22Rv1 (cell line): Measurements from ENCODE around the gene MRS2.
"Not testable (repeated sequence)": the region's sequence is repeated elsewhere in the genome, so short reads cannot be mapped to it uniquely, and the experiment has no call there.

Experiments
- H3K27ac ChIP-seq: fragments of 450-650 bp; 2 replicates; pipeline ENCODE4 v1.5.1; 2017
- ZFX ChIP-seq: fragments of 450-650 bp; IDR thresholded peaks from 2 replicates; pipeline ENCODE4 v1.6.1; 2017; ENCODE audit warnings: antibody characterized with exemption, borderline replicate concordance
- TF ChIP-seq, protein P1 (sequence below): fragments of 450-650 bp; IDR thresholded peaks from 2 replicates; pipeline ENCODE4 v1.5.1; 2017; ENCODE audit warnings: mild to moderate bottlenecking

Gene MRS2

DNA sequence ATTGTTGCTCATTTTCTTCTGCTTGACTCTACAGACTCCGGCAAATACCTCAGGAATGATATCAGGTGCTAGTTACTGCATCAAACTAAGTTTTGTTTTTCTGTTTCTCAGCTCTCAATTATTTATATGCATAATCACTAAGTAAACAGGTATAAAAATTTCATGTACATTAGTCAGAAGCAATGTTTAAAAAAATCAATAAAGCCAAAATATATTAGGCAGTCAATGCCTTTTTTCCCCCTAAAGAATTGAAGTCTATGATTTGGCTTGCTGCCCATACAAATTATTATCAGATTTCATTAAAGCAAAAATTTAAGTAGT is 20.6 kb upstream of the MRS2 start:
- no peak overlapping the region; the same call in 1 of the 2 replicates for H3K27ac ChIP-seq

DNA sequence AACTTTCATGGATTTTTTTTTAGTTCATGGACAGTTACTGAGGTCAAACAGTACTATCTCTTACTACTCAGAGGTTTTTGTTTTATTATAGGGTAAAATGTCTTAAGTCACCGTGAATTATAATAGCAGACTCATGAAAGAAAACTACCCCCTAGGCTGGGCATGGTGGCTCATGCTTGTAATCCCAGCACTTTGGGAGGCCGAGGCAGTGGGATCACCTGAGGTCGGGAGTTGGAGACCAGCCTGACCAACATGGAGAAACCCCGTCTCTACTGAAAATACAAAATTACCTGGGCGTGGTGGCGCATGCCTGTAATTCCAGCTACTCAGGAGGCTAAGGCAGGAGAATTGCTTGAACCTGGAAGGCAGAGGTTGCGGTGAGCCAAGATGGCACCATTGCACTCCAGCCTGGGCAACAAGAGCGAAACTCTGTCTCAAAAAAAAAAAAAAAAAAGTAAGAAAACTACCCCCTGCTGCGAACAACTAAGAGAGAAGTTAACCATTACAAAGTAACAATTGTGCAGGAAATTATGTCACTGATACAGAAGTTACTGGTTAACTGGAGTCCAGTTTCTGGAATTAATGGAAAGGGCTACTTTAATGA is 19.7 kb upstream of the MRS2 start:
- not testable (repeated sequence) for H3K27ac ChIP-seq

More for the DNA sequence above, 20.6 kb upstream of the MRS2 start:
- TF ChIP-seq, protein P1, sequence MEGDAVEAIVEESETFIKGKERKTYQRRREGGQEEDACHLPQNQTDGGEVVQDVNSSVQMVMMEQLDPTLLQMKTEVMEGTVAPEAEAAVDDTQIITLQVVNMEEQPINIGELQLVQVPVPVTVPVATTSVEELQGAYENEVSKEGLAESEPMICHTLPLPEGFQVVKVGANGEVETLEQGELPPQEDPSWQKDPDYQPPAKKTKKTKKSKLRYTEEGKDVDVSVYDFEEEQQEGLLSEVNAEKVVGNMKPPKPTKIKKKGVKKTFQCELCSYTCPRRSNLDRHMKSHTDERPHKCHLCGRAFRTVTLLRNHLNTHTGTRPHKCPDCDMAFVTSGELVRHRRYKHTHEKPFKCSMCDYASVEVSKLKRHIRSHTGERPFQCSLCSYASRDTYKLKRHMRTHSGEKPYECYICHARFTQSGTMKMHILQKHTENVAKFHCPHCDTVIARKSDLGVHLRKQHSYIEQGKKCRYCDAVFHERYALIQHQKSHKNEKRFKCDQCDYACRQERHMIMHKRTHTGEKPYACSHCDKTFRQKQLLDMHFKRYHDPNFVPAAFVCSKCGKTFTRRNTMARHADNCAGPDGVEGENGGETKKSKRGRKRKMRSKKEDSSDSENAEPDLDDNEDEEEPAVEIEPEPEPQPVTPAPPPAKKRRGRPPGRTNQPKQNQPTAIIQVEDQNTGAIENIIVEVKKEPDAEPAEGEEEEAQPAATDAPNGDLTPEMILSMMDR = no peak

GRCh38 chr6:24384369-24385130 is 18.2 kb upstream of the MRS2 start:
- H3K27ac ChIP-seq = not testable (repeated sequence)

DNA sequence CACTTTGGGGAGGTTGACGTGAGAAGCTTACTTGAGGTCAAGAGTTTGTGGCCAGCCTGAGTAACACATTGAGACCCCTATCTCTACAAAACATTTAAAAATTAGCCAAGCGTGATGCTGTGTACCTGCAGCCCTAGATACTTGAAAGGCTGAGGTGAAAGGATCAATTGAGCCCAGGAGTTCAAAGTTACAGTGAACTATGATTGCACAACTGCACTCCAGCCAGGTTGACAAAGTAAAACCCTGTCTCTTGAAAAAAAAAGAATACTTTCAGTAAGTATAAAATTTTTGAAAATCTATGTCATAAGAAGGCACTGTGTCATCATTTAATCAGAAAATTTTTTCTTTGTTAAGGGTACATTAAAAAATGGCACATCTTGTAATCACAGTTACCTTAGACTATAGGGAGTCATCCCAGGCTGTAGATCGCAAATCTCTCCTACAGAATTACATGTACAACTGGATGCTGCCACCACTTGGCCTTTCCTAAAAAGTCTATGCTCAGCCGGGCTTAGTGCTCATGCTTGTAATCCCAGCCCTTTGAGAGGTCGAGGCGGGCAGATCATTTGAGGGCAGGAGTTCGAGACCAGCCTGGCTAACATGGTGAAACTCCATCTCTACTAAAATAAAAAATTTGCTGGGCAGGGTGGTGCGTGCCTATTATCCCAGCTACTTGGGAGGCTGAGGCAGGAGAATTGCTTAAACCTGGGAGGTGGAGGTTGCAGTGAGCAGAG is 17.0 kb upstream of the MRS2 start:
- H3K27ac ChIP-seq = no peak overlapping the region
- no peak for TF ChIP-seq ZFX
- TF ChIP-seq, protein P1 = no peak

- no peak overlapping the region for H3K27ac ChIP-seq
Measured at GRCh38 chr6:24387818-24388217, 14.9 kb upstream of the MRS2 start.

DNA sequence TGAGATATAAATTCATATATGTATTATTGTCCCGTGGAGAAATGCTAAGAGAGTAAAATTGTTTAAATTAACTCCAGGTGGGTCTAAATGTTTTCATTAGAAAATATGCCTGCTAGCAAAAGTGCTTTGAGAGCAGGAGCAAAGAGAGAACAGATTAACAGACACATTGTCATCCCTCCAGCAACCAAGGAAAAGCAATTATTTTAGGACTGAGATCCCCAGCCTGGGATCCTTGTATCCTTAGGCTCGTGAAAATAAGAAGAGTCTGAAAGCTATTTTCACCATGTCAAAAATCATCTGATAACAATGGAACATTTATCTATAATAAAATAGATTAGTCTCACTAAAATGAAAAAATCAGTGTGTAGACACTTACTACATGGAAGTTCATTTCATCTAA is 11.5 kb upstream of the MRS2 start:
- no peak for TF ChIP-seq ZFX
- TF ChIP-seq, protein P1 = no peak

More at GRCh38 chr6:24387818-24388217, 14.9 kb upstream of the MRS2 start:
- TF ChIP-seq ZFX = no peak
- TF ChIP-seq, protein P1 = no peak

GRCh38 chr6:24391756-24392405 is 10.9 kb upstream of the MRS2 start:
- TF ChIP-seq ZFX = no peak
- TF ChIP-seq, protein P1 = no peak

More for the DNA sequence above, 11.5 kb upstream of the MRS2 start:
- H3K27ac ChIP-seq = no peak overlapping the region

More at GRCh38 chr6:24391756-24392405, 10.9 kb upstream of the MRS2 start:
- H3K27ac ChIP-seq = no peak overlapping the region
